GM20000 (cell line): ENCODE measurements around the gene TNFRSF18.

Source experiments
- DNase-seq: peaks from one replicate; pipeline ENCODE4 v3.0.0; 2012; ENCODE audit warnings: low spot score
- CTCF ChIP-seq: IDR thresholded peaks from 2 replicates; pipeline ENCODE4 v1.5.1; 2012; ENCODE audit warnings: mild to moderate bottlenecking, control low read depth; ENCODE audit errors: extremely low read depth, missing control alignments

TNFRSF18 gene

DNA sequence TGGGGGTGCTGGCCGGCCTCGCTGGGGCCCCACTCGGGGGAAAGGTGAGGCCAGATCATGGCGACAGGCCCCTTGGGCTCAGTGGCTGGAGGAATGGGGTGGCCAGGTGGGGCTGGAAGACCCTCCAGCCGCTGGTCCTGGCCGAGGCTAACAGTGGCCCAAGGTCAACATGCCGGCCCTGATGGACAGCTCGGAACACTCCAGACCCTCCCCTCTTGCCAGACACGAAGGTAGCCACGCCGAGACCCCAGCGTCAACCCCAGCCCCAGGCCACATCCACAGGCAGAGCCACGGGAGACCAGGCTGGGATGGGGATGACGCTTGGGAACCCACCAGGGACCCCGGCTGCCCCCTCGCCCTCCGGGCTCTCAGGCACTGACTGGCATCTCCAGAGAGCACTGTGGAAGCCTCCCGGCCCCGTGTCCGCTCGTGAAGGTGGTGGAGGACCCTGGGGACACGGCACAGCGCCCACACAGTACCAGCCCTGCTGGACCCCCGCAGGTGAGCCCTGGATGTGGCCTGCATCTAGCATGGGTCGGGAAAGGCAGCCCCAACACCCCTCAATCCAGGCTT lies 41.0 kb upstream of the TNFRSF18 start:
- TF ChIP-seq CTCF, result no peak
- DNase-seq, result no peak

DNA sequence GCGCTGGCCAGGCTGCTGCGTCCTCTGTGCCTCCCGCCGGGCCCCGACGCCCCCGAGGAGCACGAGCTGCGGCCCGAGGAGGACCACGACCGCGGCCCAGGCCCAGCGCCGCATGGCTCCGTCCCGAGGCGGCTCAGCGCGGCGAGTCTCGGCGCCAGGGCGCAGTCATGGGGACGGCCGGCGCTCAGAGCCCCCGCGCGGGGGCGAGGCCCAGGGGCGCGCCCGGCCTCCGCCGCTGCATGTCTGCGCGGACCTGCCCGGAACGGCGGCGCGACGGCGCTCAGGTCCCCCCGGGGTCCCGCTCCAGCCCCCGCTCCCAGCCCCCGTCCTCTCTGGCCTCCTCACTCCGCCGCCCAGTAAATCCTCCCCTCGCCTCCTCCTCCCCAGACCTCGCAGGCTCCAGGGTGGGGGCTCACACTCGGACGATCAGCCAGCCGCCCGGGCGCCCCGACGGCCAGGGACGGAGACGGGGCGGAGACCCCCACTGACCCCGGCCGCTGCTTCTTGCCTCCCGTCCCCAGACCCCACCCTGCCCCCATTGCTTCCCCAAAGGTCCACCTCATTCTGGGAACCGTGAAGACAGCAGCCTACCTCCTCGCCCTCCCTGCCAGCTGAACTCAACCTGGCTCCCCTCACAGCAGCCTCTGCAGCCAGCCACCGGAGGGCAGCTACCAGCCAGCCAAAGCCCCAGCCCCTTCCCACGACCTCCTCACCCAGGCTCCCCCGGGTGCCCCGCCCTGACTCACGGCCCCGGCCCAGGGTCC lies 40.4 kb upstream of the TNFRSF18 start, which contains the start of gene C1QTNF12:
Gene C1QTNF12, minus strand, starts transcription at position 146 of the 764 bp plus-strand sequence. Its CDS starts 32 bp downstream, at position 114.
- DNase-seq, result no peak
- no peak for TF ChIP-seq CTCF

GRCh38 chr1:1245817-1246576 lies 39.6 kb upstream of the TNFRSF18 start:
- TF ChIP-seq CTCF, result no peak
- DNase-seq, result no peak

DNA sequence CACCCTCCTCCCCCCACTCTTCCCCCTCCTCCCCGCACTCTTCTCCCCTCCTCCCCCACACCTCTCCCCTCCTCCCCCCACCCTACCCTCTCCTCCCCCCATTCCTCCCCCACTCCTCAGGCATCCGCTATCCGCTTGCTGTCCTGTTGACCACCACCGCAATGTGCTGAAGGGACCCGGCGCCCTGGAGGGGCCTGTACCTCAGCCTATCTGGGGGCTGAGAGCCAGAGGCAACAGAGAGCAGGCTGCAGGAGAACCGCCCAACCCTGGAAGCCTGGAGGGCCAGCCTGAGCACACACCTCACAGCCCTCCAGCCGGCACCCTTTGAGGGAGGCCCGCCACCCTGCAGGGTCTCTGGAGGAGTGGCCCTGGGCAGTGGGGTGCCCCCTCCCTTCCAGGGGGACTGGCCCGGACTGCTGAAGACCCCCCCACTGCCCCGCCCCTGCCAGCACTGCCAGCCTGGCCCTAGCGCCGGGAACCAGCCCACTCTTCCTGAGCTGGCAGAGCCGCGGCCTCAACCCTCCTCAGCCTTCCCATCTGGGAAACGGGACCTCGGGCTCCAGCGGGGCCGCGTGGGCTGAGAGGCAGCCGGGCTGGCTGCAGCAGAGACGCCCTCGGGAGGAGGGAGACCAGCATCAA lies 38.9 kb upstream of the TNFRSF18 start:
- TF ChIP-seq CTCF, result no peak
- no peak for DNase-seq

DNA sequence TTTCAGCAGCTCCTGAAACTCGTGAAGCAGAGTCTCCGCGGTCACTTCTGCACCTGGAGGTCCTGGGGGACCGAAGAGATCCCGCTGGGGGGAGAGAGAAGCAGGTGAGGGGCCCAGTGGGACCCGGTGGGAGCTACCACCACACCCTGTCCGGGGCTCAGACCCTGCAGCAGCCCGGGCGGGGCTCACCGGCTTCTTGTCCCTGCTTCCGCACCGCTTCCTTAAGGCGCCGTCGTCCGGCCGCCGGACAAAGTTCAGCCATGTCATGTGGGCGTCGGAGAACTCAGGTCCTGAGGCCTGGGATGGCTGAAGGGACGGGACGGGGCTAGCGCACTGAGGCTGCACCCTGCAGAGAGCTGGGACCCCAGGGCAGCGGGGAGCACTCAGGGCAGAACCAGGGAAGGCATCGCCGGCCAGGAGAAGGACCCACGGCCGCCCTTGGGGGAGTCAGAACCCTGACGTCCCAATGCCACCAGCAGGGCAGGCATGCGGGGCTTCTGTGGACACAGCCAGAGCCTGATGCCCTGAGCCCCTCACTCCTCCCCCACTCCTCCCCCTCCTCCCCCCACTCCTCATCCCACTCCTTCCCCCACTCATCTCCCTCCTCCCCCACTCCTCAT lies 37.9 kb upstream of the TNFRSF18 start:
- no peak for TF ChIP-seq CTCF
- no peak for DNase-seq

- DNase-seq, result no peak
These were observed 37.4 kb upstream of the TNFRSF18 start for GRCh38 chr1:1243807-1244191.

More at GRCh38 chr1:1243807-1244191, 37.4 kb upstream of the TNFRSF18 start:
- TF ChIP-seq CTCF, result no peak
